ENCODE measurements around the gene SLIT3.
"Not testable (repeated sequence)": the region's sequence is repeated elsewhere in the genome, so short reads cannot be mapped to it uniquely, and the experiment has no call there.

Gene SLIT3

DNA sequence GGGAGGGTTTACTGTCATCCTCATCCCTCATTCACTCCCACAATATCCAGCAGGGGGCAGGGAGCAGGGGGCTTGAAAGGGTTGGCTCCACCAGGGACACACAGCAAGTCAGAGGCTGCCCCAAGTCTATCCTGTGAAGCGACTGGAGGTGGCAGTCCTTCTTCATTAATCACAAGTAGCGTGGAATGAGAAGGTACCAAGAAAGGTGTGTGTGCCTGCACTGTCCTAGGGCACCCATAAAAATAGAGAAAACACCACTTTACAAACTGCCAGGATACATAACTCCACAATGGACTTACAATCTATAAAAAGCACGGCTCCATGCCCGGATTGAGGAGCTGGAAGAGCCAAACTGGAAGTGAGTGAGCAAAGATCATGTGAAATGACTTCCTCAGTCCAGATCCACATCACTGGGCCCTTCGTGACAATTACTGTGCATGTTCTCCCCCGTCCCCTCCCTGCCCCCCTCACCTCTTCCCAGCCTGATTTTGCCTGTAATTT lies 183.9 kb downstream of the SLIT3 start:
- no peaks in the 10 kb centered on the region for H3K36me3 ChIP-seq (replicated peaks)
- no peak for DNase-seq
- H3K27me3 ChIP-seq (replicated peaks): no peaks in the 10 kb centered on the region
- TF ChIP-seq, protein P1, sequence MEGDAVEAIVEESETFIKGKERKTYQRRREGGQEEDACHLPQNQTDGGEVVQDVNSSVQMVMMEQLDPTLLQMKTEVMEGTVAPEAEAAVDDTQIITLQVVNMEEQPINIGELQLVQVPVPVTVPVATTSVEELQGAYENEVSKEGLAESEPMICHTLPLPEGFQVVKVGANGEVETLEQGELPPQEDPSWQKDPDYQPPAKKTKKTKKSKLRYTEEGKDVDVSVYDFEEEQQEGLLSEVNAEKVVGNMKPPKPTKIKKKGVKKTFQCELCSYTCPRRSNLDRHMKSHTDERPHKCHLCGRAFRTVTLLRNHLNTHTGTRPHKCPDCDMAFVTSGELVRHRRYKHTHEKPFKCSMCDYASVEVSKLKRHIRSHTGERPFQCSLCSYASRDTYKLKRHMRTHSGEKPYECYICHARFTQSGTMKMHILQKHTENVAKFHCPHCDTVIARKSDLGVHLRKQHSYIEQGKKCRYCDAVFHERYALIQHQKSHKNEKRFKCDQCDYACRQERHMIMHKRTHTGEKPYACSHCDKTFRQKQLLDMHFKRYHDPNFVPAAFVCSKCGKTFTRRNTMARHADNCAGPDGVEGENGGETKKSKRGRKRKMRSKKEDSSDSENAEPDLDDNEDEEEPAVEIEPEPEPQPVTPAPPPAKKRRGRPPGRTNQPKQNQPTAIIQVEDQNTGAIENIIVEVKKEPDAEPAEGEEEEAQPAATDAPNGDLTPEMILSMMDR (IDR thresholded peaks at IDR 0.05; ENCODE audit: low read depth, low read length, missing control alignments): peak; percentile 35
- no peak overlapping the region for H3K4me3 ChIP-seq (ENCODE audit: low read depth, low read length)
- no peak overlapping the region for H3K27ac ChIP-seq
- in situ Hi-C loops (cut with HindIII; ENCODE audit: low pct_ligation_motif_present, low sequenced_read_pairs): no loop called here

DNA sequence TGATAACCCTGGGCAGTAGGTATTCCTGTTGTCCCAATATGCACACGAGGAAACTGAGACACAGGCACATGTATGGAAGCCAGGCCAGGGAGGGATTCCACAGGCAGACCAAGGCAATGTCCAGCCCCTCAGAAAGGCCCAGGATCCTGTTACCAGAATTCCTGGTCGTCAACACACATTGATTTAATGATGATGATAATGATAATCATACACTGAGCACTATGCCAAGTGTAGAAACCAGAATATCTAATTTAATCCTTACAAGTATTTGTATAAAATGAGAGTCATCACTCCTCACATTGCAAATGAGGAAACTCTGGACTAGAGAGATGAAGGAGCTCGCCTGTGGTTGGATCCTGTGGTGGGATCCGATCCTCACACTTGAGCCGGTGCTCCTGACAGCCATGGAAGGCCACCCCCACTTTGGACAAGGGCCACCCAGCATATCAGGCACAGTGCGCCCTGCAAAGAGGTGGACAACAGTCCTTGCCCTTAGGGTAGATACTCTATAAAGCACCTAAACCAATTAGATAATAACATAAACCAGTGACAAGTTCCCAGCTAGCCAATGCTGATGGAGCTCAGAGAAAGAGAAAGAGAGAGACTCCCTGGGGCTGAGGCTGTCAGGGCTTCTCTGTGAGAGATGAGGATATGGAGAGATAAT lies 185.3 kb downstream of the SLIT3 start:
- Histone ChIP-seq H3K4me3 (ENCODE audit: low read depth, low read length) (no peak overlapping the region), H3K27ac (no peak overlapping the region), H3K36me3 (replicated peaks) (no peaks in the 10 kb centered on the region), H3K27me3 (replicated peaks) (no peaks in the 10 kb centered on the region)
- in situ Hi-C loops (cut with HindIII; ENCODE audit: low pct_ligation_motif_present, low sequenced_read_pairs): no loop called here
- TF ChIP-seq, protein P1 (IDR thresholded peaks at IDR 0.05; ENCODE audit: low read depth, low read length, missing control alignments): no peak
- DNase-seq: no peak

DNA sequence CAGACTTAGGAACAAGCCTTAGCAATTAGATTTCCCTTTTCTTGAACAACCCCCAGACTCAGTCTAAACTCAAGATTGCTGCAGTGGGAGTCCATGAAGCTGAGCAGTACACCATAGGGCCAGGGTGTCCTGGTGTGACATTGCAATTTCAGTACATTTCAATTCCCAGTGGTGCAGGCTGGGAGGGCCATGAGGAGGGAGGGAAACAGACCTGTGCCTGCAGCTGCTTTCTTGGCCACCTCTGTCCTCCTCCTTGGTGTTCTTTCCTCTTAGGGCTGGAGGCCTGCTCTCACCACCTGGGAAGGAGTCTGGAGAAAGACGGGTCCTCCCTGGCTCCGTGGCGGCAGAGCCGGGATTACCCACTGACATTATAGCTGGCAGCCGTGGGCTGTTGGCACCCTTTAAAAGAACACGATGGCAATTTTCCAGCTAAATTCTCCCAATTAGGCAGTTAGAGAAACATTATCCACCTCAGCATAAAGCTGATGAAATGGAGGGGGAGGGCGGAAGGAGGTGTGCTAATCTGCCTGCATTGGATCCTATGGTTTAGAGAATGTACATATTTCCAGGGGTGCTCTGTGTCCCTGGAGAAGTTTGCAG lies 186.4 kb downstream of the SLIT3 start:
- Histone ChIP-seq H3K27ac (no peak overlapping the region), H3K4me3 (ENCODE audit: low read depth, low read length) (no peak overlapping the region), H3K27me3 (replicated peaks) (no peaks in the 10 kb centered on the region), H3K36me3 (replicated peaks) (no peaks in the 10 kb centered on the region)
- TF ChIP-seq, protein P1 (IDR thresholded peaks at IDR 0.05; ENCODE audit: low read depth, low read length, missing control alignments): no peak
- no peak for DNase-seq
- in situ Hi-C loops (cut with HindIII; ENCODE audit: low pct_ligation_motif_present, low sequenced_read_pairs): no loop called here

DNA sequence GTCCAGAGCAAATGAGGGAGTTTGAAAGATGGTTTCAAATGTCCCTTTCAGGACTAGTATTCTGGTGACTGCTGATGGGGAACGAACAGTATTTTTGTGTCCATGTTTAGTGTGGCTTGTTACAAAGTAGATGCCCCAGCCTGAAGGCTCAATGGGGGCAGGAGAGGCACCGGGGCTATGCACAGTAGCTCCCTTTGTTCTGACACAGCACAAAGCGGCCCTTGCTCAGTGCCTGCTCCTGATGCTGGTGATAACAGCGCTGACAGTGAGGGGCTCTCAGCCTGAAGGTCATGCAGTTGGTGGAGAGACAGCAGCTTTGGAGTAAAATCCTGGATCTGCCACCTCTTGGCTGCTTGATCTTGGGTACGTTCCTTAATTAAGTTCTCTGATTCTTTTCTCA lies 188.9 kb downstream of the SLIT3 start:
- Histone ChIP-seq H3K27me3 (replicated peaks) (no peaks in the 10 kb centered on the region), H3K4me3 (ENCODE audit: low read depth, low read length) (no peak overlapping the region), H3K27ac (no peak overlapping the region), H3K36me3 (replicated peaks) (no peaks in the 10 kb centered on the region)
- TF ChIP-seq, protein P1 (IDR thresholded peaks at IDR 0.05; ENCODE audit: low read depth, low read length, missing control alignments): no peak
- in situ Hi-C loops (cut with HindIII; ENCODE audit: low pct_ligation_motif_present, low sequenced_read_pairs): no loop called here
- DNase-seq: no peak

DNA sequence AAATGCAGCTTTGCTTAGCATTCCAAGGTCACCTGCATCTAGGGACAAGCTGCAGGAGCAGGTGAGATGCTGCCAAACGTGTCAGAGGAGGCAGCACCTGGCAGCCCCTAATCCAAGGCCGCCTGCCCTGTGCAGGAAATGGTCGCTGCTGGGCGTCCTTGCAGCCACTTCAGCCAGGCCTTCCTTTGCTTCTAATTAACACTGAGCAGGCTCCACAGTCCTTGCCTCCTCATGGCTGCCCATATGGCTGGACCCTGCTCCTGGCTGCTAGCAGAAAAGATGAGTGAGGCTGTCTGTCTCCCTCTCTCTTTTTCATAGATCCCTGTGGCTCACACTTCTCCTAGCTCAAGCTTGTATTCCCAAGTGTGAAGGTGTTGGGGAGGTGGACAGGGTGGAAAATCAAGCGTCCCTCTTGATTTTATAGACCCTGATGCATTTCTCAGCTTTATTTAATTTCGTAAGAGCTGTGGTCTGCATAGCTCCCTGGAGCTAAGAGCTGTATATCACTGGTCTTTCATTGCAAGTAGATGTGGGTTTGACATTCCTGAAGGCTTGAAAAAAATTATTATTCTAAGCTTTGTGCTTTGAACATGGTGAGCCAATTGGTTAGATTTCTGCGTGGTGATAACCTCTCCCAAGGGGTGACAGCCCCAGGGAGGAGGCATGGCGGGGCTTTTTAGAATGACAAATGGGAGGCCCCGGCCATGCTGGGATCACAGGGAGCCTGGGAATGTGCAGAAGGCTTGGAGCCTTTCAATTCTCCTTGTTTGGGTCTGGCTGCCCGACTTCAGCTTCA lies 193.8 kb downstream of the SLIT3 start:
- Histone ChIP-seq H3K27ac (no peak overlapping the region), H3K27me3 (replicated peaks) (no peaks in the 10 kb centered on the region), H3K36me3 (replicated peaks) (no peaks in the 10 kb centered on the region), H3K4me3 (ENCODE audit: low read depth, low read length) (no peak overlapping the region)
- peak; percentile 51 for DNase-seq
- TF ChIP-seq, protein P1 (IDR thresholded peaks at IDR 0.05; ENCODE audit: low read depth, low read length, missing control alignments): no peak
- in situ Hi-C loops (cut with HindIII; ENCODE audit: low pct_ligation_motif_present, low sequenced_read_pairs): no loop called here

DNA sequence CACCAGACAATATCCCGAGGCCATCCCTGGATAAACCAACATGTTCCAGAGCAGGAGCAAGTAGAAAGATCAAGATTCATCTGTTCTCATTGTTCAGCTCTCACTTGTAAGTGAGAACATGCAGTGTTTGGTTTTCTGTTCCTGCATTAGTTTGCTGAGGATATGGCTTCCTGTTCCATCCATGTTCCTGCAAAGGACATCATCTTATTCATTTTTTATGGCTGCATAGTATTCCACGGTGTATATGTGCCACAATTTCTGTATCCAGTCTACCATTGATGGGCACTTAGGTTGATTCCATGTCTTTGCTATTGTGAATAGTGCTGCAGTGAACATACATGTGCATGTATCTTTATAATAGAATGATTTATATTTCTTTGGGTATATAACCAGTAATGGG lies 195.4 kb downstream of the SLIT3 start:
- H3K27ac ChIP-seq; H3K27me3 ChIP-seq (replicated peaks); DNase-seq; in situ Hi-C loops (cut with HindIII; ENCODE audit: low pct_ligation_motif_present, low sequenced_read_pairs); H3K4me3 ChIP-seq (ENCODE audit: low read depth, low read length); H3K36me3 ChIP-seq (replicated peaks): not testable (repeated sequence)
